Measurements from ENCODE around the gene NT5C2. TPM values are rescaled to one million over a fixed set of nuclear protein-coding genes. Genes with fewer than 3 reads are reported as not detected.
"Not testable (repeated sequence)": the region's sequence is repeated elsewhere in the genome, so short reads cannot be mapped to it uniquely, and the experiment has no call there.

Gene NT5C2
- total RNA-seq, 2 experiments from 2014 or later, result 46.6 to 50.1 TPM

DNA sequence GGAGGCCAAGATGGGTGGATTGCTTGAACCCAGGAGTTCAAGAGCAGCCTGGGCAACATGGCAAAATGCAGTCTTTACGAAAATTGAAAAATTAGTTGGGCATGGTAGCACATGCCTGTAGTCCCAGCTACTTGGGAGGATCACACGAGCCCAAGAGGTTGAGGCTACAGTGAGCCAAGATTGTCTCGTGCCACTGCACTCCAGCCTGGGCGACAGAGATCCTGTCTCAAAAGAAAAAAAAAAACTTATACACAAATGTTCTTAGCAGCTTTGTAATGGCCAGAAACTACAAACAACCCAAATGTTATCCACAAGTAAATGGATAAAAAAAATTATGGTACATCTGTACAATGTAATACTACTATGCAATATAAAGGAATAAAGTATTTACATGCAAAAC lies 12.6 kb downstream of the NT5C2 start:
- no peak for DNase-seq
- Mint-ChIP-seq H3K9me3 (no peaks in the 10 kb centered on the region), H3K27me3 (no peaks in the 10 kb centered on the region), H3K27ac (no peak overlapping the region), H3K4me3 (no peak overlapping the region), H3K4me1 (ENCODE audit: low read depth) (peaks cover 30% of the 10 kb centered on the region), H3K36me3 (peaks cover 8% of the 10 kb centered on the region)
- intact Hi-C loops (cut with micrococcal nuclease), result no loop called here
- ChIA-PET POLR2A (no interaction called here), CTCF (interaction anchor here (1.6 kb wide), 1 partner anchor 64 kb away, joined by 3 read pairs; no protein-coding TSS in a partner anchor)

DNA sequence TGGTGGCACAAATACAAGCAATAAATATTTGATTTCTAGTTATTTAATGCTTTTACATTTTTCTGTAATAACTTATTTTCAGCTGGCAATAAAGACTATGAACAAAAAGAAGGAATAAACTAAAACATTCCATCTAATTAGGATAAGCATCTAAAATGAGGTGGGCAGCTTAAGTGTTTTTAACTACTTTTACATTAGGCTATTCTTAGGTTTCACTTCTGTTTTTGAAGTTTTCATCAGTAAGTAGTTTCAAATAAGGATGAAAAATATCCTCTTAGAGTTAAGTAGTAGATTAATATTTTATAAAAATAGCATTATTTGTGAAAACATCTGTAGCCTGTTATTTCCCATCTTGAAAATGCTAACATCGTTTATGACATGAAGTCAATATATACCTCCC lies 15.9 kb downstream of the NT5C2 start:
- intact Hi-C loops (cut with micrococcal nuclease), result no loop called here
- no peak overlapping the region for H3K4me3 Mint-ChIP-seq
- ChIA-PET CTCF (no interaction called here), POLR2A (interaction anchor here (0.6 to 1.3 kb wide), 2 partner anchors 14 to 15 kb away, joined by 3 to 4 read pairs; no protein-coding TSS in a partner anchor)
- no peaks in the 10 kb centered on the region for H3K27me3 Mint-ChIP-seq
- peaks cover 15% of the 10 kb centered on the region for H3K36me3 Mint-ChIP-seq
- H3K4me1 Mint-ChIP-seq (ENCODE audit: low read depth), result peaks cover 14% of the 10 kb centered on the region
- H3K9me3 Mint-ChIP-seq, result no peaks in the 10 kb centered on the region
- no peak for DNase-seq
- H3K27ac Mint-ChIP-seq, result no peak overlapping the region

DNA sequence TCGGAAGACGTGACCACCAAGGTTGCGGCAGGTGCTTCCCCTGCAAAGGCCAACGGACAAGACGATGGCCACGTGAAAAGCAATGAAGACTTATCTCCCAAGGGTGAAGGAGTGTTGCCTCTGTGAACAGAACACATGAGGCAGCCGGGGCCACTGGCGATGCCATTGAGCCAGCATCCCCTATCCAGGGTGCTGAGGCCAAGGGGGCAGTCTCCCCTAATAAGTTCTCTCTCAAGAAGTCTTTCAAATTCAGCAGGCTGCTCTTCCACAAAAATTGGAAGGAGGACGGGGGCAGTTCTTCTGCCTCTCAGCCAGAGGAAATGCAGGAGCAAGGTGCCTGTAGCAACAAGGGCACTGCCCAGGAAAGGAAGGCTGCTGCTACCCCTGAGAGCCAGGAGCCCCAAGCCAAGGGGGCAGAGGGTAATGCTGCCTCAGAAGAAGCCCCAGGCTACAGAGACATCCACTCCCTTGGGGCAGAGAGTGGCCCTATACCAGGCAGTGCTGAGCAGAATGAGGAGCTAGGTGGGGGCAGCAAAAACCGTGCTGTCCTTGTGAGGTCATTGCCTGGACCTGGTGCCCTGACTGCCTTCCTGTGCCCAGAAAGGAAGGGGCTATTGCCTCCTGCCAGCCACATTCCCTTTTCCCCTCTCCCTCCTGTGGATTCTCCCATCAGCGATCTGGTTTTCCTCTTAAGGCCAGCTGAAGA lies 17.3 kb downstream of the NT5C2 start:
- H3K9me3 Mint-ChIP-seq, result no peaks in the 10 kb centered on the region
- CTCF ChIA-PET, result interaction anchor here (0.7 kb wide), 1 partner anchor 65 kb away, joined by 3 read pairs; no protein-coding TSS in a partner anchor
- intact Hi-C loops (cut with micrococcal nuclease), result no loop called here
- H3K4me1 Mint-ChIP-seq (ENCODE audit: low read depth), result peaks cover 8% of the 10 kb centered on the region
- H3K36me3 Mint-ChIP-seq, result peaks cover 14% of the 10 kb centered on the region
- no peak overlapping the region for H3K27ac Mint-ChIP-seq
- H3K4me3 Mint-ChIP-seq, result no peak overlapping the region
- H3K27me3 Mint-ChIP-seq, result no peaks in the 10 kb centered on the region
- POLR2A ChIA-PET, result no interaction called here
- DNase-seq, result no peak

- H3K4me3 Mint-ChIP-seq; H3K4me1 Mint-ChIP-seq (ENCODE audit: low read depth); DNase-seq; intact Hi-C loops (cut with micrococcal nuclease); CTCF ChIA-PET; H3K9me3 Mint-ChIP-seq; H3K27ac Mint-ChIP-seq; POLR2A ChIA-PET; H3K27me3 Mint-ChIP-seq: not testable (repeated sequence)
- peaks cover 11% of the 10 kb centered on the region for H3K36me3 Mint-ChIP-seq
Observed at GRCh38 chr10:103174324-103174723, 18.7 kb downstream of the NT5C2 start.

- H3K27ac Mint-ChIP-seq, result peak overlapping the region; percentile 6
- H3K9me3 Mint-ChIP-seq, result no peaks in the 10 kb centered on the region
- H3K4me1 Mint-ChIP-seq (ENCODE audit: low read depth), result peaks cover 3% of the 10 kb centered on the region
- intact Hi-C loops (cut with micrococcal nuclease), result no loop called here
- no peak overlapping the region for H3K4me3 Mint-ChIP-seq
- CTCF ChIA-PET, result interaction anchor here (0.7 kb wide), 1 partner anchor 109 kb away, joined by 3 read pairs; no protein-coding TSS in a partner anchor
- H3K36me3 Mint-ChIP-seq, result peaks cover 20% of the 10 kb centered on the region
- no peaks in the 10 kb centered on the region for H3K27me3 Mint-ChIP-seq
- no peak for DNase-seq
- POLR2A ChIA-PET, result interaction anchor here (0.7 kb wide), 1 partner anchor 21 kb away, joined by 3 read pairs; no protein-coding TSS in a partner anchor
Observed at GRCh38 chr10:103171278-103171677, 21.8 kb downstream of the NT5C2 start.

DNA sequence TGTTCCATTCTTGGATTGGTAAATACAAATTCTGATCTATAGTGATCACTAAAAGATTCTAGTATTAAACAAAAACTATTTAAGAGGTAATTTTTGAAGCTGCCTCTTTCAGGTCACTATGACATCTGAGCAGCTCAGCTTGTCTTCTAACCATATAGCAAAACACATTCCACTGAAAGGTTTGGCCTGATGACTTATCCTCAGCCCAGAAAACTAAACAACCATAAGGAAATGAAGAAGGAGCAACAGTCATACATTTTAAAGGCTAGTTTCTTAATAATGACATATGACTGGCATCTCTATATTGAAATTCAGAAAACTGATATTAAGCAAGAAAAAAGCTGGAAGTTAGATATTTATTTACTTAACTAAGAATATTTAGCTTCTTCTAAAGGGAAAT lies 24.6 kb downstream of the NT5C2 start:
- H3K4me1 Mint-ChIP-seq (ENCODE audit: low read depth), result peaks cover 3% of the 10 kb centered on the region

DNA sequence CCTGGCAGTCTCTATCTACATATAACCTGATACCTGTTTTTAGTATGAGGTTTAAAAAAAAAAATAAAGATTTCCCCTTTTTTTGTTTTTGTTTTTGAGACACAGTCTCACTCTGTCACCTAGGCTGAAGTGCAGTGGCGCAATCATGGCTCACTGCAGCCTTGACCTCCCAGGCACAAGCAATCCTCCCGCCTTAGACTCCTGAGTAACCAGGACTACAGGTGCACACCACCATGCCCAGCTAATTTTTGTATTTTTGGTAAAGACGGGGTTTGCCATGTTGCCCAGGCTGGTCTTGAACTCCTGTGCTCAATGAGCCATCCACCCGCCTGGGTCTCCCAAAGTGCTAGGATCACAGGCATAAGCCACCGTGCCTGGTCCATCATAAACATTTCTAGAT lies 25.5 kb downstream of the NT5C2 start:
- H3K27me3 Mint-ChIP-seq; CTCF ChIA-PET; H3K4me1 Mint-ChIP-seq (ENCODE audit: low read depth); intact Hi-C loops (cut with micrococcal nuclease); DNase-seq; H3K9me3 Mint-ChIP-seq; POLR2A ChIA-PET; H3K4me3 Mint-ChIP-seq; H3K27ac Mint-ChIP-seq: not testable (repeated sequence)
- peaks cover 30% of the 10 kb centered on the region for H3K36me3 Mint-ChIP-seq

More for the DNA sequence above, 24.6 kb downstream of the NT5C2 start:
- Mint-ChIP-seq H3K4me3 (no peak overlapping the region), H3K27ac (no peak overlapping the region), H3K9me3 (peaks cover 5% of the 10 kb centered on the region), H3K36me3 (peaks cover 32% of the 10 kb centered on the region), H3K27me3 (no peaks in the 10 kb centered on the region)
- intact Hi-C loops (cut with micrococcal nuclease), result no loop called here
- ChIA-PET CTCF (interaction anchor here (0.6 kb wide), 1 partner anchor 89 kb away, joined by 3 read pairs; no protein-coding TSS in a partner anchor), POLR2A (no interaction called here)
- no peak for DNase-seq

- no peak overlapping the region for H3K4me3 Mint-ChIP-seq
- ChIA-PET CTCF (no interaction called here), POLR2A (no interaction called here)
- peaks cover 5% of the 10 kb centered on the region for H3K9me3 Mint-ChIP-seq
- no peaks in the 10 kb centered on the region for H3K27me3 Mint-ChIP-seq
- no peak for DNase-seq
- H3K36me3 Mint-ChIP-seq, result peaks cover 30% of the 10 kb centered on the region
- H3K4me1 Mint-ChIP-seq (ENCODE audit: low read depth), result peaks cover 3% of the 10 kb centered on the region
- H3K27ac Mint-ChIP-seq, result no peak overlapping the region
- intact Hi-C loops (cut with micrococcal nuclease), result no loop called here
Observed at GRCh38 chr10:103166523-103166922, 26.5 kb downstream of the NT5C2 start.

DNA sequence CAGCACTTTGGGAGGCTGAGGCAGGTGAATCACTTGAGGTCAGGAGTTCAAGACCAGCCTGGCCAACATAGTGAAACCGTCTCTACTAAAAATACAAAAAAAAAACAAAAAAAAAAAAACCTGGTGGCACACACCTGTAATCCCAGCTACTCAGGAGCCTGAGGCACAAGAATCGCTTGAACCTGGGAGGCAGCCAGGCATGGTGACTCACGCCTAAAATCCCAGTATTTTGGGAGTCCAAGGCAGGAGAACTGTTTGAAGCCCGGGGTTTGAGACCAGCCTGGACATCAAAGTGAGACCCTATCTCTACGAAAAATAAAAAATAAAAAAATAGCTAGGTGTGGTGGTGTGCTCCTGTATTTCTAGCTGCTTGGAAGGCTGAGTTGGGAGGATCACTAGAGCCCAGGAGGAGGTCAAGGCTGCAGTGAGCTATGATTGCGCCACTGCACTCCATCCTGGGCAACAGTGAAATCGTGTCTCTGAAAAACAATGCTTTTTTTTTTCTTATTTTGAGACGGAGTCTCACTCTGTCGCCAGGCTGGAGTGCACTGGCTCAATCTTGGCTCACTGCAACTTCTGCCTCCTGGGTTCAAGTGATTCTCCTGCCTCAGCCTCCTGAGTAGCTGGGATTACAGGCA lies 29.2 kb downstream of the NT5C2 start:
- CTCF ChIA-PET; H3K4me1 Mint-ChIP-seq (ENCODE audit: low read depth); POLR2A ChIA-PET; DNase-seq; intact Hi-C loops (cut with micrococcal nuclease); H3K9me3 Mint-ChIP-seq; H3K4me3 Mint-ChIP-seq; H3K27me3 Mint-ChIP-seq; H3K27ac Mint-ChIP-seq: not testable (repeated sequence)
- peaks cover 26% of the 10 kb centered on the region for H3K36me3 Mint-ChIP-seq

- Mint-ChIP-seq H3K9me3 (no peaks in the 10 kb centered on the region), H3K36me3 (peaks cover 11% of the 10 kb centered on the region), H3K4me3 (no peak overlapping the region), H3K27me3 (no peaks in the 10 kb centered on the region), H3K4me1 (ENCODE audit: low read depth) (no peaks in the 10 kb centered on the region), H3K27ac (no peak overlapping the region)
- DNase-seq, result no peak
- POLR2A ChIA-PET, result no interaction called here
- intact Hi-C loops (cut with micrococcal nuclease), result no loop called here
- CTCF ChIA-PET, result no interaction called here
Observed at GRCh38 chr10:103157246-103157645, 35.8 kb downstream of the NT5C2 start.

- H3K27me3 Mint-ChIP-seq, result no peaks in the 10 kb centered on the region
- POLR2A ChIA-PET, result no interaction called here
- no peak overlapping the region for H3K27ac Mint-ChIP-seq
- peaks cover 12% of the 10 kb centered on the region for H3K36me3 Mint-ChIP-seq
- CTCF ChIA-PET, result interaction anchor here (1.6 to 2.9 kb wide), 2 partner anchors 88 to 238 kb away, joined by 5 to 9 read pairs; partner anchors contain the start of gene CNNM2
- no peak for DNase-seq
- no peak overlapping the region for H3K4me3 Mint-ChIP-seq
- H3K4me1 Mint-ChIP-seq (ENCODE audit: low read depth), result no peaks in the 10 kb centered on the region
- no peaks in the 10 kb centered on the region for H3K9me3 Mint-ChIP-seq
- intact Hi-C loops (cut with micrococcal nuclease), result no loop called here
Observed at GRCh38 chr10:103155471-103156085, 37.5 kb downstream of the NT5C2 start.

DNA sequence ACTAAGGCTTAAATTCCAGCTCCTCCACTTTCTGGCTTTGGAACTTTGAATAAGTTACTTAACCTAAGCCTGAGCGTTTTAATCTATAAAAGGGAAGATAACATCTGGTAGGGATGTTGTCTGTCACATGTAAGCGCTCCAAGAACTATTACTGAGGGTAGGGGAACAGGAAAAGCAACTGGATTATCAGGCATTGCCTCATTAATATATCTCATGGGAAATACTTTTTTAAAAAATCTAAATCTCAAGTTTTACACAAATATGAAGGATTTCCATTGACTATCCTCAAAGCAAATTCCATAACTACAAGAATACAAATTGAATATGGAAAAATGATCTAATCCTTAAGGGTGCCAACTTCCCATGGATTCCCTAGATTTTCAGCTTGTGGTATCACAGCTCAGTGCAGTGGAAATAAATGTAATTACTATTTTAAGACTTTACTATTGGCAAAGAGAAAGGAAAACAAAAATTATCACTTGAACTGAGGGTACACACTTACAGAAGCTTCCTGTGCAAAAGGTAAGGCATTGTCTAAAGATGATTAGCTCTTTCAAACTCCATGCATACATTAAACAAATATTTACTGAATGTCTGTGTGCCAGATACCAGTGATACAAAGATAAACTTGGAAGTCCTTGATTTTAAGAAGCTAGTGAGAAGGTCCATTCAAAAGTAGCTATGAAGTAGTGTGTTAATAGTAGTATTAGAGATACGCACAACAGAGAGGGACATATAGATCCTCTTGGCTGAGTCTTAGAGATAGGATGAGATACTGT lies 38.4 kb downstream of the NT5C2 start:
- ChIA-PET CTCF (interaction anchor here (1.6 to 2.9 kb wide), 2 partner anchors 89 to 237 kb away, joined by 5 to 9 read pairs; partner anchors contain the start of gene CNNM2), POLR2A (no interaction called here)
- H3K4me1 Mint-ChIP-seq (ENCODE audit: low read depth), result no peaks in the 10 kb centered on the region
- no peak overlapping the region for H3K4me3 Mint-ChIP-seq
- H3K27me3 Mint-ChIP-seq, result no peaks in the 10 kb centered on the region
- H3K9me3 Mint-ChIP-seq, result no peaks in the 10 kb centered on the region
- no peak overlapping the region for H3K27ac Mint-ChIP-seq
- no peak for DNase-seq
- H3K36me3 Mint-ChIP-seq, result peaks cover 12% of the 10 kb centered on the region
- intact Hi-C loops (cut with micrococcal nuclease), result no loop called here
